Panc1 (cell line): Measurements from ENCODE around the gene WNT9A. TPM values are rescaled to one million over a fixed set of nuclear protein-coding genes. Genes with fewer than 3 reads are reported as not detected.

Source experiments
- ATAC-seq: fragments of 200-7000 bp; cut with Tn5 transposase; 2 replicates; pipeline ENCODE4 v1.9.1; 2020; ENCODE audit warnings: mild to moderate bottlenecking, moderate library complexity
- BruUV-seq: library from RNA; stranded (reverse); fragments of 400-500 nt; replicated peaks from 2 replicates; lab custom pipeline; 2021; lab: Mats Ljungman, UMichigan
- CTCF ChIA-PET: fragments of 300-600 bp; sonication (Branson Sonifier 250); formaldehyde crosslinking; loops from one replicate; lab custom pipeline; 2022; ENCODE audit warnings: antibody characterized with exemption; lab: Charles Lee
- POLR2A ChIA-PET: fragments of 300-600 bp; sonication (Branson Sonifier 250); formaldehyde crosslinking; loops from one replicate; lab custom pipeline; 2022; ENCODE audit warnings: antibody characterized with exemption; lab: Charles Lee
- DNase-seq: peaks from one replicate; pipeline ENCODE4 v3.0.0-alpha.2; 2010; ENCODE audit warnings: low read depth, low spot score
- H3K27ac ChIP-seq: 2 replicates; pipeline ENCODE4 v1.5.1; 2011; ENCODE audit warnings: mild to moderate bottlenecking, low read length, inconsistent platforms
- H3K27me3 ChIP-seq: fragments of 200-500 bp; sonication (Bioruptor generic); 2 replicates; pipeline ENCODE4 v1.6.0; 2014; ENCODE audit warnings: low read length, inconsistent platforms; ENCODE audit not compliant: control insufficient read depth, insufficient read depth
- H3K36me3 ChIP-seq: fragments of 200-500 bp; sonication (Bioruptor generic); 2 replicates; pipeline ENCODE4 v1.5.1; 2014; ENCODE audit warnings: inconsistent platforms, mild to moderate bottlenecking, low read length, moderate library complexity; ENCODE audit not compliant: control insufficient read depth, insufficient read depth
- H3K4me1 ChIP-seq: 2 replicates; pipeline ENCODE4 v1.5.1; 2011; ENCODE audit warnings: inconsistent platforms, mild to moderate bottlenecking, low read length, moderate library complexity; ENCODE audit not compliant: control insufficient read depth, insufficient read depth
- H3K4me3 ChIP-seq, 2 experiments: 2 replicates each; pipeline ENCODE4 v1.5.1; 2011 to 2012; ENCODE audit warnings: low read depth in 2 of 2, low read length in 2 of 2, mild to moderate bottlenecking in 2 of 2, inconsistent platforms in 1 of 2, moderate library complexity in 1 of 2
- H3K9me3 ChIP-seq: fragments of 200-500 bp; sonication (Bioruptor generic); 2 replicates; pipeline ENCODE4 v1.5.1; 2014; ENCODE audit warnings: low read depth, mild to moderate bottlenecking, inconsistent platforms, low read length, moderate library complexity; ENCODE audit not compliant: control insufficient read depth, insufficient read depth
- CTCF ChIP-seq: fragments of 450-650 bp; IDR thresholded peaks from 2 replicates; pipeline ENCODE4 v1.5.1; 2017; ENCODE audit warnings: mild to moderate bottlenecking
- POLR2AphosphoS5 ChIP-seq: IDR thresholded peaks from 2 replicates; pipeline ENCODE4 v1.6.1; 2012; ENCODE audit warnings: mild to moderate bottlenecking, low read depth, low read length, moderate library complexity
- REST ChIP-seq, 2 experiments: IDR thresholded peaks; 2 replicates each; pipeline ENCODE4 v1.6.1; 2011 to 2012; ENCODE audit warnings: low read depth in 2 of 2, control low read depth in 1 of 2, low read length in 1 of 2, mild to moderate bottlenecking in 1 of 2, moderate library complexity in 1 of 2; ENCODE audit not compliant: insufficient read depth in 1 of 2
- SIN3A ChIP-seq: IDR thresholded peaks from 2 replicates; pipeline ENCODE4 v1.6.1; 2012; ENCODE audit warnings: low read depth, mild to moderate bottlenecking, low read length, moderate library complexity, borderline replicate concordance; ENCODE audit not compliant: insufficient read depth
- TCF7L2 ChIP-seq: IDR thresholded peaks from 2 replicates; pipeline ENCODE4 v1.6.1; 2011; ENCODE audit warnings: mild to moderate bottlenecking, low read depth, low read length, inconsistent platforms
- in situ Hi-C: cut with HindIII; loops from 2 replicates; pipeline ENCODE4 v1.10.0; 2016; ENCODE audit warnings: low sequenced_read_pairs, low pct_unique_long_range_greater_than_20kb
- intact Hi-C: fragments of 100-400 bp; cut with micrococcal nuclease; formaldehyde crosslinking; loops from one replicate; pipeline ENCODE4 v1.10.0; 2022; ENCODE audit not compliant: unreplicated experiment
- total RNA-seq: library from RNA; stranded (reverse); gene quantifications from one replicate; pipeline ENCODE4 v1.2.1, GENCODE V29; 2021; ENCODE audit not compliant: unreplicated experiment

The WNT9A gene
- total RNA-seq, 1 experiment from 2014 or later = 26.5 TPM

GRCh38 chr1:227891223-227891954, 56.3 kb downstream of the WNT9A start:
- DNase-seq (no peak), ATAC-seq (no peak)
- no peak for TF ChIP-seq SIN3A
- TF ChIP-seq POLR2AphosphoS5 = no peak
- no peak for TF ChIP-seq CTCF
- no peak for TF ChIP-seq REST (IDR thresholded peaks at IDR 0.05; ENCODE audit: insufficient read depth in 1 of 2, low read depth in 2 of 2, low read length in 1 of 2)
- TF ChIP-seq TCF7L2 = no peak
- H3K27ac ChIP-seq = no peak overlapping the region
- BruUV-seq = no TSS peak
- no peaks in the 10 kb centered on the region for H3K9me3 ChIP-seq
- H3K4me3 ChIP-seq = no peak overlapping the region
- H3K4me1 ChIP-seq = peaks cover 40% of the 10 kb centered on the region
- intact Hi-C loops = no loop called here
- CTCF ChIA-PET = interaction anchor here (0.7 kb wide), 1 partner anchor 40 kb away, joined by 3 read pairs; no protein-coding TSS in a partner anchor
- H3K36me3 ChIP-seq = no peaks in the 10 kb centered on the region
- H3K27me3 ChIP-seq = no peaks in the 10 kb centered on the region
- POLR2A ChIA-PET = interaction anchor here (0.7 kb wide), 1 partner anchor 169 kb away, joined by 4 read pairs; no protein-coding TSS in a partner anchor
- in situ Hi-C loops = no loop called here

GRCh38 chr1:227890451-227891222, 57.1 kb downstream of the WNT9A start:
- Histone ChIP-seq H3K36me3 (no peaks in the 10 kb centered on the region), H3K27me3 (no peaks in the 10 kb centered on the region), H3K4me3 (no peak overlapping the region), H3K27ac (no peak overlapping the region), H3K9me3 (no peaks in the 10 kb centered on the region), H3K4me1 (peaks cover 40% of the 10 kb centered on the region)
- no peak for TF ChIP-seq SIN3A
- no peak for TF ChIP-seq TCF7L2
- no peak for TF ChIP-seq CTCF
- TF ChIP-seq REST (IDR thresholded peaks at IDR 0.05; ENCODE audit: insufficient read depth in 1 of 2, low read depth in 2 of 2, low read length in 1 of 2) = no peak
- in situ Hi-C loops = no loop called here
- DNase-seq = no peak
- ChIA-PET CTCF (interaction anchor here (0.7 kb wide), 1 partner anchor 41 kb away, joined by 3 read pairs; no protein-coding TSS in a partner anchor), POLR2A (interaction anchor here (0.7 kb wide), 1 partner anchor 170 kb away, joined by 4 read pairs; no protein-coding TSS in a partner anchor)
- no peak for ATAC-seq
- intact Hi-C loops = no loop called here
- BruUV-seq = no TSS peak
